GM12873 (cell line): ENCODE measurements around the gene PDE5A.

Source experiments
- TF ChIP-seq, protein P1 (sequence below): IDR thresholded peaks from 2 replicates; pipeline ENCODE4 v1.5.1; 2012; ENCODE audit warnings: low read depth, mild to moderate bottlenecking, moderate library complexity, low read length, control low read depth; ENCODE audit not compliant: insufficient read depth; ENCODE audit errors: missing control alignments

The PDE5A gene

DNA sequence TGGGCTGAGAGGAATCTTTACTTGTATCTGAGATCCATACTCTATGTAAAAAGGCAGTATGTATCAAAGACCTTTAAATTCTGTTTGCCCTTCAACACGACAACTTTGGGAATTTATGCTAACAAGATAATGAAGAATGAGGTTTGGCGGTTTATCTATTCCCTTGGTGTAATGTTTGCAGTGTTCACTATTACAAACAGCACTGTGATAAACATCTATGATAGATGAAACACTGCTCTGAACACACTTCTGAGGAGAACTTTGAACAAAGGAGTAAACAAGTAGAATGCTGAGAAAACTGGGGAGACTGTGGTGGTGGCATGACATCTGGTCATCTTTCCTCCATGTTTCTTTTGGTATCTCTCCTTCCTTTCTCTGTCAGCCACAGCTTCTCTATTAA is 126.9 kb downstream of the PDE5A start:
- TF ChIP-seq, protein P1, sequence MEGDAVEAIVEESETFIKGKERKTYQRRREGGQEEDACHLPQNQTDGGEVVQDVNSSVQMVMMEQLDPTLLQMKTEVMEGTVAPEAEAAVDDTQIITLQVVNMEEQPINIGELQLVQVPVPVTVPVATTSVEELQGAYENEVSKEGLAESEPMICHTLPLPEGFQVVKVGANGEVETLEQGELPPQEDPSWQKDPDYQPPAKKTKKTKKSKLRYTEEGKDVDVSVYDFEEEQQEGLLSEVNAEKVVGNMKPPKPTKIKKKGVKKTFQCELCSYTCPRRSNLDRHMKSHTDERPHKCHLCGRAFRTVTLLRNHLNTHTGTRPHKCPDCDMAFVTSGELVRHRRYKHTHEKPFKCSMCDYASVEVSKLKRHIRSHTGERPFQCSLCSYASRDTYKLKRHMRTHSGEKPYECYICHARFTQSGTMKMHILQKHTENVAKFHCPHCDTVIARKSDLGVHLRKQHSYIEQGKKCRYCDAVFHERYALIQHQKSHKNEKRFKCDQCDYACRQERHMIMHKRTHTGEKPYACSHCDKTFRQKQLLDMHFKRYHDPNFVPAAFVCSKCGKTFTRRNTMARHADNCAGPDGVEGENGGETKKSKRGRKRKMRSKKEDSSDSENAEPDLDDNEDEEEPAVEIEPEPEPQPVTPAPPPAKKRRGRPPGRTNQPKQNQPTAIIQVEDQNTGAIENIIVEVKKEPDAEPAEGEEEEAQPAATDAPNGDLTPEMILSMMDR, result no peak

DNA sequence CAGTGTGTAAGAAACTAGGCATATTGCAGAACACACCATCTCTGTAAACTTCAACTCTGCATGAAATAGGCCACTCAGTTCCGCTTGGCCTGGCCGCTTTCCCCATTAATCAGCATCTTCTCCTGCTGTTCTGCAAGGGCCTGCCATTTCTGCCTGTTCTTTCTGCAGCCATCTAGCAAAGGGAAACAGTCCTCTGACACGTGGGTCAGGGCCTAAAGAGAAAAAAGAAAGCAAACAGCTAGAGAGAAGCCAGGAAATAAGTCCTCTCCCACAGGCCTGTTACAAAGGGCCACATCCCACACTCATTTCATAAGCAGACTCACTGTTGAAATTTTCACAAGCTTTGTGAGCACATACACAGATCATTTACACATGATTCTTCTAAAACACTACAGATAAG is 130.1 kb downstream of the PDE5A start:
- TF ChIP-seq, protein P1, result no peak

DNA sequence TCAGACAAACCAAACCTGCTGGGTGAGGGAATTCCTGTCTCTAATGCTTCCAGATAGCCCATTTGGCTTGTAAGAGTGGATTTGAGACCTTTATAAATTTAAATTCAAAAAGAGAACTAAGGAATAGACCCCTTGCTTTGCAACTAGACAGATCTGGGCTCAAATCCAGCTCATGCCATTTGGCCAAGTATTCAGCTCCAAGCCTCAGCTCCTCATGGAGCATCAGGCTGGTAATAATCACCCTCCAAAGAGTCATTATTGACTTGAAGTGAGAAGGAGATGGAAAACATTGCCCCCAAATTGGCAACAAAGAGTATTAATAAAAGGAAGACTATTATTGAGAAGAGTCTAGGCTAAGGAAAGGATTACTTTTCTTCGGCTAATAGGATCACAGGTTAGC is 134.7 kb downstream of the PDE5A start:
- TF ChIP-seq, protein P1, result no peak

DNA sequence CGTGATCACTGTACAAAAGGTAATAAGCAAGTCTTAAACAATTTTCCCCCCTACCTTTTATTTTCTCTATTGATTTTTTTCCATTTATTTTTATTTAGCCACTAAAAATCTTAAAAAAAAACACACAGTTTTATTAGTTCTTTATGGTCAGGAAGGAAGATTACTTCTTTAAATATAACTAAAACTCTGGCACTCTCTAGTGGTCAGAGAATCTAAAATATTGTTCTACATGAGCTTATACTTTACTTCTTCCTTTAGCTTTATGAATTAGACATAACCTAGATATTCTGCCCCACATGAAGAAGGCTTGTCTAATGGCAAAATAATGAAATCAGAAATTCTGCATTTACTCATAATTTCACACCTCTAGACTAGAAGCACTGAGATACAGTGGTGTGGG is 135.2 kb downstream of the PDE5A start:
- TF ChIP-seq, protein P1, result no peak

DNA sequence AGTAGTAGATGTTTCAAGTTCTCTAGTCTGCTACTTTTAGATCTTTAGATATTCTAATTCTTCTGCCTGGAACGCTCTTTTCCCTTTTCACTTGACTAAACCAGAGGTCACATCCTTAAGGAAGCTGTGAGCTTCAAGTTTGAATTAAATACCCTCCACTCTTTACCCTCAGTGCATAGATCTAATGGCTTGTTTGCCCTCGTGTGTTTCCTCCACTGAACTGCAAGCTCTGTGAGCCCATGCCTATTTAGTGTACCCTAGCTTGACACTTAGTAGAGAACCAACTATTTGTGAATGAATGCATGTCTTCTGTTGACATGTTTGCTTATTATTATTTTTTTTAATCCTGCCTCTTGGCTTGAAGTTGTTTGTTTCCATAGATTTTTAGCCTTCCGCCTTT is 138.3 kb downstream of the PDE5A start:
- TF ChIP-seq, protein P1, result peak; percentile 29

DNA sequence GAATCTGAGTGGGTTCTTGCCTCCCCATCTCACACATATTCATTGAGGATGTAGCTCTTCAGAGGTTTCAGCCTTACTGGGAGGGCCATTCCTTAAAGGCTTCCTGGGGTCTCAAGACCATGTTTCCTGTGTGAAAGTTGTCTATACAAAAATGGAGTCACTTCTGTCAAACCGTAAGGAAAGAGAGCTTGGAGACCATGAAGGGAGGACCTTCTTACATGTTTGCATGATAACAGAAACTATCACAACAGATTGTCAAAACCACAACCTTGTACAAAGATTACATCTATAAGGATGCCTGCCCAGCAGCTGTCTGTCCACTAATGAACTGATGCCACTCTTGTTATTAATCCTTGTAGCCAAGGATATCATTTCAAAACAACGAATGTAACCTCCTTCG is 139.3 kb downstream of the PDE5A start:
- TF ChIP-seq, protein P1, result no peak

DNA sequence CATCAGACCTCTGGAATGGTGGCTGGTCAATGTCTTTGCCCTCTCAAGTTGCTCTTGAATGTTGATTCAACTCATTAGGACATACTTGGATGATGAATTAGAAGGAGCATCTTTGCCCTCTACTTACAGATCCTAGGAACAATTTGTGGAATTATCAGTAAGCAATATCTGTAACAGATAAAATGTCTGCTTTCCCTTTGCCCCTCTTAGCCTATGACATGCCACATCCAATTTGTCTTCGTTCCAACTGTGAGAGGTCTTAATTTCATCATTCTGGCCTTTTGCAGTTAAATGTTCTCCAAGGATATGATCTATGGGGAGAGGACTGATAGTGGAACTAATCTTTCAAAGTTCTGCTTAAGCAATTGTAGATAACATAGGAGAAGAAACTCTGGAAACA is 148.3 kb downstream of the PDE5A start:
- TF ChIP-seq, protein P1, result no peak
